ENCODE results near the gene TOMM40L. TPM values are rescaled to one million over a fixed set of nuclear protein-coding genes. Genes with fewer than 3 reads are reported as not detected.

Gene TOMM40L
- polyA plus RNA-seq, 1 donor (not counting 4 experiments of a cell fraction or from before 2014, with no cell fraction given), result 14.4 TPM

GRCh38 chr1:161225178-161225533, 704 bp upstream of the TOMM40L start:
- Histone ChIP-seq H3K9ac (ENCODE audit: control insufficient read depth, extremely low read depth, insufficient read depth, low read length) (no peak overlapping the region), H2AFZ (ENCODE audit: control insufficient read depth, low read length) (peak overlapping the region; percentile 38), H3K27ac (ENCODE audit: control insufficient read depth, insufficient read depth, low read length) (no peak overlapping the region), H3K36me3 (ENCODE audit: control insufficient read depth in 2 of 2, extremely low read depth in 1 of 2, insufficient read depth in 2 of 2, low read length in 2 of 2) (peaks cover 9 to 16% of the 10 kb centered on the region in 2 experiments), H3K4me2 (ENCODE audit: control insufficient read depth, extremely low read depth, insufficient read depth, low read depth, low read length) (no peak overlapping the region), H3K27me3 (ENCODE audit: control insufficient read depth, extremely low read depth, insufficient read depth, low read length) (no peaks in the 10 kb centered on the region), H3K79me2 (ENCODE audit: control insufficient read depth, insufficient read depth, low read length) (peaks cover 13% of the 10 kb centered on the region), H3K4me1 (ENCODE audit: control insufficient read depth, extremely low read depth, insufficient read depth, low read length) (peaks cover 19% of the 10 kb centered on the region), H3K9me3 (ENCODE audit: control insufficient read depth, low read depth, low read length) (no peaks in the 10 kb centered on the region), H4K20me1 (ENCODE audit: control insufficient read depth, extremely low read depth, insufficient read depth, low read length) (no peaks in the 10 kb centered on the region), H3K9me1 (ENCODE audit: control insufficient read depth, extremely low read depth, insufficient read depth, low read length) (no peaks in the 10 kb centered on the region), H3K4me3 (ENCODE audit: control insufficient read depth in 2 of 3, extremely low read depth in 1 of 3, insufficient read depth in 2 of 3, low read depth in 1 of 3, low read length in 3 of 3) (no peak overlapping the region)
- FAIRE-seq (no peak), DNase-seq (ENCODE audit: low read depth, low spot score) (no peak)
- TF ChIP-seq CTCF (optimal IDR thresholded peaks at IDR 0.05 in 1 of 3, IDR thresholded peaks at IDR 0.05 in 1 of 3, conservative IDR thresholded peaks at IDR 0.05 in 1 of 3; ENCODE audit: extremely low read depth in 1 of 3, insufficient read depth in 2 of 3, low read length in 3 of 3) (no peak), EZH2 (IDR thresholded peaks at IDR 0.05; ENCODE audit: low read length) (no peak)
- dilution Hi-C loops (cut with MboI; ENCODE audit: extremely low pct_ligation_motif_present, low sequenced_read_pairs), result no loop called here

GRCh38 chr1:161226320-161226711, 456 bp downstream of the TOMM40L start:
- peak overlapping the region; percentile 88 to 97 (median 90) for H3K4me3 ChIP-seq (ENCODE audit: control insufficient read depth in 2 of 3, extremely low read depth in 1 of 3, insufficient read depth in 2 of 3, low read depth in 1 of 3, low read length in 3 of 3)
- DNase-seq (ENCODE audit: low read depth, low spot score) (no peak), FAIRE-seq (no peak)
- H3K9ac ChIP-seq (ENCODE audit: control insufficient read depth, extremely low read depth, insufficient read depth, low read length), result peak overlapping the region; percentile 84
- no peaks in the 10 kb centered on the region for H3K27me3 ChIP-seq (ENCODE audit: control insufficient read depth, extremely low read depth, insufficient read depth, low read length)
- H3K4me2 ChIP-seq (ENCODE audit: control insufficient read depth, extremely low read depth, insufficient read depth, low read depth, low read length), result peak overlapping the region; percentile 97
- peaks cover 13% of the 10 kb centered on the region for H3K79me2 ChIP-seq (ENCODE audit: control insufficient read depth, insufficient read depth, low read length)
- peak overlapping the region; percentile 95 for H2AFZ ChIP-seq (ENCODE audit: control insufficient read depth, low read length)
- H3K27ac ChIP-seq (ENCODE audit: control insufficient read depth, insufficient read depth, low read length), result peak overlapping the region; percentile 61
- H4K20me1 ChIP-seq (ENCODE audit: control insufficient read depth, extremely low read depth, insufficient read depth, low read length), result no peaks in the 10 kb centered on the region
- TF ChIP-seq CTCF (optimal IDR thresholded peaks at IDR 0.05 in 1 of 3, IDR thresholded peaks at IDR 0.05 in 1 of 3, conservative IDR thresholded peaks at IDR 0.05 in 1 of 3; ENCODE audit: extremely low read depth in 1 of 3, insufficient read depth in 2 of 3, low read length in 3 of 3) (no peak), EZH2 (IDR thresholded peaks at IDR 0.05; ENCODE audit: low read length) (no peak)
- H3K9me1 ChIP-seq (ENCODE audit: control insufficient read depth, extremely low read depth, insufficient read depth, low read length), result no peaks in the 10 kb centered on the region
- H3K9me3 ChIP-seq (ENCODE audit: control insufficient read depth, low read depth, low read length), result no peaks in the 10 kb centered on the region
- H3K36me3 ChIP-seq (ENCODE audit: control insufficient read depth in 2 of 2, extremely low read depth in 1 of 2, insufficient read depth in 2 of 2, low read length in 2 of 2), result peaks cover 12 to 17% of the 10 kb centered on the region in 2 experiments
- dilution Hi-C loops (cut with MboI; ENCODE audit: extremely low pct_ligation_motif_present, low sequenced_read_pairs), result no loop called here
- H3K4me1 ChIP-seq (ENCODE audit: control insufficient read depth, extremely low read depth, insufficient read depth, low read length), result peaks cover 19% of the 10 kb centered on the region
